Tibial nerve (tissue), 4 donors: Measurements from ENCODE around the gene PTX4.
A peak's percentile ranks its signal among the peaks of the same experiment; 100 is the strongest.

ENCODE experiments used
- CTCF ChIP-seq, 5 experiments: fragments of 200-600 bp in 3 of 5; fragments of 450-650 bp in 2 of 5; sonication (generic) in 3 of 5; IDR thresholded peaks; one replicate each; pipeline ENCODE4 v1.5.1; 2016 to 2019; ENCODE audit warnings: antibody characterized with exemption in 5 of 5, mild to moderate bottlenecking in 3 of 5, moderate library complexity in 2 of 5
- EP300 ChIP-seq, 2 donors: sonication (generic); formaldehyde crosslinking; IDR thresholded peaks; one replicate each; pipeline ENCODE4 v1.6.1; 2017; ENCODE audit warnings: antibody characterized with exemption in 2 of 2, mild to moderate bottlenecking in 1 of 2
- POLR2A ChIP-seq, 2 donors: fragments of 450-650 bp; IDR thresholded peaks; one replicate each; pipeline ENCODE4 v1.6.1; 2017; ENCODE audit warnings: antibody characterized with exemption in 2 of 2, mild to moderate bottlenecking in 2 of 2, moderate library complexity in 2 of 2

DNA sequence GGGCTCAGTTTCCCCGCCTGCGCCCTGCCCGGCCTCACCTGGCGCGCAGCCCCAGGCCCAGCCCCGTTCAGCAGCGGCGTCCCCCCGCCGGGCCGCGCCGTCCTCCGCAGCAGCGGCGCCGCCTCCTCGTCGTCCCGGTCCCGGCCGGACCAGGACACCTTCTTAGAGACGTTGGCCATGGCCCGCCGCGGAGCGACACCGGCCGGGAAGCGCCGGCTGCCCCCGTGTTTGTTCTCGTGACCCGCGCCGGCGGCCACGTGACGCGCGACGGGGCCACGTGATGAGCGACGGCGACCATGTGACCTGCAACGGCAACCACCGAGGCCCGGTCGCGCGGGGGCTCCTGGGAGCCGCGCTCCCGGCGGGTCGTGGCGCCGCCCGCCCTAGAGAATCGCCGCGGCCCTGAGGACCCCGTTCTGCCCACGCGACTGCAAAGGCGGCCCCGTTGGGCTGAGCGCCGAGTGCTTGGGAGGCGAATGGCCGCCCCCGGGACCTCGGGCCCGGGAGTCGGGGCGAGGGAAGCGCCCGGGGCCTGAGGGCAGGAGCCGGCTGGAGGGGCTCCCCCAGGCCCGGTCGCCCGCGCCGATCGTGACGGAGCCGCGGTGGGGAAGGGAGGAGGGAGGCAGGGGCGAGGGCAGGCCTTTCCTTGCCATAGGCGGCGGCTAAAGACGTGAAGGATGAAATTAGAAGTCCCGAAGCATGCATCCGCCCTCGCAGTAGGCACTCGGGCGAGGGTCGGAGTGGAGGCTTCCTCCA, 13.8 kb downstream of the PTX4 start, which contains the start of gene CLCN7:
- peak; percentile 85 to 87 for TF ChIP-seq POLR2A (IDR thresholded peaks at IDR 0.05)
- peak; percentile 62 to 93 for TF ChIP-seq EP300 (IDR thresholded peaks at IDR 0.05)
- TF ChIP-seq CTCF (IDR thresholded peaks at IDR 0.05): peak in 2 of 5 experiments; percentile 29 to 51
